Raji (cell line): Measurements from ENCODE around the gene PPL.

Source experiments
- POLR2A ChIP-seq: IDR thresholded peaks from 2 replicates; pipeline ENCODE4 v1.6.1; 2011; ENCODE audit warnings: low read depth, low read length, control low read depth; ENCODE audit not compliant: insufficient read depth

Gene PPL

DNA sequence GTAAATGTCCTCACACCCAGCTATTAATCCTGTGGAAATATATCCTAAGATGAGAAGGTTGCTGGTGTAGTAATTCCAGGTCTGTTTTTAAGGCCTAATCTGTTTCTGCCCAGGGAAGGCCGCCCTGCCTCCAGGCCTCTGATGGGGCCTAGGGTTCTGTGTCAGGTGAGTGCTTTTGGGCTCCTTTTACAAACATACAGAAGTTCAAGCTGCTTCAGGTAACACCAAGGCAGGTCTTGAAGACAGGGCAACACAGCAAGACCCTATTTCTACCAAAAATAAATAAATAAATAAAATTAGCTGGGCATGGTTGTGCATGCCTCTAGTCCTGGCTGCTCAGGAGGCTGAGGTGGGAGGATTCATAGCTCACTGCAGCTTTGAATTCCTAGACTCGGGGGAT is 9.3 kb downstream of the PPL start:
- no peak for TF ChIP-seq POLR2A

DNA sequence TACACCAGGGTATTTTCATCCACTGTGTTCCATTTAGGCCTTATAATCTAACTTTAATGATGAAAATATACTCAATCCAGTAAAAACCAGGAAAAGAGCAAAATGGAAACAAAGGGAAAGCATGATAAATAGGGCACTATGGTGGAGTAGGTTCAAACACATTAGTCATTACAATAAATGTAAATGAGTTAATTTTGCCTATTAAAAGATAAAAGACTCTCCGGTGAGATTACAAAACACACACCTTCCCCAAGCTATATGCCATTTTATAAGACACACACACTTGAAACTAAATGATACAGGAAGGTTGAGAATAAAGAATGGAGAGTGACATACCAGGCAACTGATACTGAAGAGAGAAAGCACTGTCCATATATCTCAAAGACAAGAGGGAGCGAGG is 10.0 kb downstream of the PPL start:
- no peak for TF ChIP-seq POLR2A

DNA sequence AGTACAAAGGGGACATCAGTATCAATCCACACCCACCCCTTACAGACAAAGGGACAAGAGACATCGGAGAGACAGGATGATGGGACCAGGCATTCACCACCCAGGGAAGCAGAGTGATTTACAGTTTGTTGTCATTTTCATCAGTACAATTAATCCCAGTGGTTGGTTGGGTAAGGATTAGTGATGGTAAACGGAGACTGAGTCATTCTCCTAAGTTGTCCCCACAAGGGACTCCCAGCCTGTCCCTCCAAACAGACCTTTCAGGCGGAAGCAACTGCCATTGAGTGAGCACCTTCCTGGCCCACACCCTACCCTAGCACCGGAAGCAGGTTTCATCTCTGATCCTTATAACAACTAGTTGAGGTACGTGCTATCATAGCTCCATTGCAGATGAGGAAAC is 11.2 kb downstream of the PPL start:
- no peak for TF ChIP-seq POLR2A

DNA sequence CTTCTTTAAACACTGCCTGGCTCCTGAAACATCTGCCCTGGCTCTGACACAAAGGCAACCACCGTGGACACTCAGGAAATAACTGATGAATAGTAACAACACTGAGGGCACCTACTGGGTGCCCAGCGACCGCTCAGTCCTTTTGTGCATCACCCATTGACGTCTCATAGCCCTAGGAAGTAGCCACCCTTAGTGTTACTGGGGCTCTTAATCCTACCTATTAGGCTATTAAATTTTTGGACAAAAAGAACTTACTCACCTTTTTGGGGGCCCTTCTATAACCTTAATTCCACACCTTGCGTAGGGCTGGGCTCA is 11.7 kb downstream of the PPL start:
- no peak for TF ChIP-seq POLR2A

DNA sequence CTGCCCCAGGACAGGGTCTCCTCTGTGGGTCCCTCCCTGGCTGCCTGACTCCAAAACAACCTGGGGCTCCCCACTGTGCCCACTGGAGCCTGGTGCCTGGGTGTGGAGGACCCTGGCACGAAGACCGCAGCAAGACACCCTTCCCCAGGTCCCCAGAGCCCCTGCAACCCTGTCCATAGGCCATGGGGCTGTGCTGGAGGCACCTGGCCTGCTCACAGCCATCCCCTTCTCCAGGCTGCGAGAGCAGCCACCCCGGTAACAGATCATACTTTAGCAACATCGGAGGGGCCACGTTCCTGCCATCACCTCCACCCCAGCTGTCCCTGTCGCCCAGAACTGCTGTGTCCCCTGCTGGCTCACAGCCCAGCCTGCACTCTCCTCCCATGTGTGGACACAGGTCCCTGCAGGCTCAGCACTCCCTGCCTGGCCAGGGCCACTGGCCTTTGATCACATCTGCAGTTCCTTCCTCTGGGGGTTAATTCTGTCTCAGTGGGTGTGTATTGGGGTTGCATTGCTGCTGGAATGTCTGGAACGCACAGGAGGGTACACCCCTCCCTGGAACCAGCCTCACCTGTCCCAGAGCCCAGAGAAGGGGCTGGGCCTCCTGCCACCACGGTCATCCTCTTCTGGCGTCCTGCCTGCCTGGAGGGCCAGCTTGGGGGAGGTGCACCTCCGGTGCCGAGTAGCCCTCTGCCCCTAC is 12.2 kb downstream of the PPL start:
- TF ChIP-seq POLR2A, result no peak

DNA sequence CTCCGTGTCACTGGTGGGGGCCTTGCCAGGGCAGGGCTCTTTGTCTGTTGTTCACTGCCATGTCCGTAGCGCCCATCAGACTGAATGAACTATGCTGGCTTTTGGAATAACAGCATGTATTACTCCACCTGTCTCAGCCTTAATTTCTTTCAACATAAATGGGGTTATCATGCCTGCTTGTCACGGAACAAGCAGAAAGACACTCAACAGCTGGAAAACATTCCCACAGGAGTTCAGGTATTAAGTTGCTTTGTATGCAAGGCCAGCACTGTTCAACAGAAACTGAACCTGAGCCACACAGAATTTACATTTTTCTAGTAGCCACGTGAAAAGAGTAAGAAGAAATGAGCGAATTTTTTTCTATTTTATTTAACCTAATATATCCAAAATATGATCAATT is 13.1 kb downstream of the PPL start:
- TF ChIP-seq POLR2A, result no peak

DNA sequence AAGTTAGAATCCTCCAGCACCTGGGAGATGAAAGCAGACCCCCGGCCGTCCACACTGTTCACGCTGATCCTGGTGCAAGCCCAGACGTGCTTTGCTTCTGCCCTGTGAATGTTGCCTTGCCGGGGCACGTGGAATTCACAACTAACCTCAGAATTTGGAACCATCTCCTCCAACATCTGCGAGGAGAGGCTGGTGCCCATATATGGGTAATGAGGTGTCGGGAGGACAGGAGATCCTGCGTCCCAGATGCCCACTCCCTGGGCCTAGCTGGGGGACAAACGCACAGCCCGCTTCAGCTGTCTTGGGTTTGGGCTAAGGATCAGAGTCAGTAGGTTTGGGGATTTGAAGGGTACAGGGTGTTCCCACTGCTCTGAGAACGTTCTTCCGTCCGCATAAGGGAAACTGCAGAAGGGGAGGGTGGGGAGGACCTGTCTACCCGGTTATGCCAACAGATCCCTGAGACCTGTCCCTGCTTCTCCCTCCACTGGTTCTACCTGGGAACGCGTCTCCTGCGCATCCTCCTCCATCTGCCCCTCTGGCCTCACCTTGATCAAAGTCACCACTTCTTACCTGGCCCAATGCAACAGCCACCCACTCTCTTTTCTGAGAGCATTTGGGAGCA is 14.1 kb downstream of the PPL start:
- no peak for TF ChIP-seq POLR2A

DNA sequence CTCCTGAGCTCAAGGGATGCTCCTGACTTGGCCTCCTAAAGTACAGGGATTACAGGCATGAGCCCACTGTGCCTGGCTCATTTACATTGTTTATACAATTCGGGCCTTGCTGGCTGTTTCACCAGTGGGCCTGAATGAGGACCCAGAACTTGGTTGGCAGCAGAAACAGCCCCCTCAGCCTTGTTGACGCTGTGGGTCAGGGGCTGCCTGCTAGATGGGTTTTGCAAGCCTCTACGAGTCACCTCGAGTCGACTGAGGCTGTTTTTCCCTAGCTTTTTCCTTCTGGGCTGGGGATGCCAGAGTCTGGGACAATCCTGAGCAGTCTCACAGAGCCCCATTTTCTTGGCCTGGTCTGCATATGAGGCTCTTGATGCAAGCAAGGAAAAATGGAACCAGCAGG is 16.1 kb downstream of the PPL start:
- no peak for TF ChIP-seq POLR2A

DNA sequence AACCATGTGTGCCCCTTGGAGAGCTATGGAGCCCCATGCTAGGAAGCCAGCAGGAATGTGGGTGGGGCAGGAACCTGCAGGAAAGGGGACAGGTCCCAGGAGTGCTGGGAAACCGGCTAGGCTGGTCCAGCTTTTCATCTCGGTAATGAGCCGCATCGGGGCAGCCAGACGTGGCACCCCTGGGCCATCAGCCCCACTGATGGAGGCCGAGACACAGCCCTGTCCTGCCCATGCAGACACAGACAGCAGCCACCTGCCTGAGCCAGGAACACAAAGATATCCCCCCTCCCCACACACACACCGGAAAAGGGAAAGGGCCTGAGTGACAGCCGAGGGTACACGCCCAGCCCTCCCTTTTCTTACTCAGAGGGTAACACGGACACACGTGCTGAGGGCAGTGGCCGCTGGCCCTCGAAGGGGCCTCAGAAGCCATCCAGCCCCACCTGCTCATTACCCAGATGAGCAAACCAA is 18.1 kb downstream of the PPL start:
- no peak for TF ChIP-seq POLR2A

DNA sequence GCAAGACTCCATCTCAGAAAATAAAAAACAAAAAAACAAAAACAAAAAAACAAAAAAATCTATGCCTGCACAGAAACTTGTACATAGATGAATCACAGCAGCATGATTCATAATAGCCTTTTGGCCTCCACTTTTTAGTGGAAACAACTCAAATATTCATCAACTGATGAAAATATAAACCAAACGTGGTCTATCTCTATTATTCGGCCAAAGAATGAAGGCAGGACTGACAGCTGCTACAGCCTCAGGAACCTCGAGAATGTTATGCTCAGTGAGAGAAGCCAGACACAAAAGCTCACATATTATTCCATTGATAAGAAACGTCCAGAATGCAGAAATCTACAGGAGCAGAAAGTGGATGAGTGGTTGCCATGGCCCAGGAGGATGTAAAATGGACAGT is 19.8 kb downstream of the PPL start:
- TF ChIP-seq POLR2A, result no peak

DNA sequence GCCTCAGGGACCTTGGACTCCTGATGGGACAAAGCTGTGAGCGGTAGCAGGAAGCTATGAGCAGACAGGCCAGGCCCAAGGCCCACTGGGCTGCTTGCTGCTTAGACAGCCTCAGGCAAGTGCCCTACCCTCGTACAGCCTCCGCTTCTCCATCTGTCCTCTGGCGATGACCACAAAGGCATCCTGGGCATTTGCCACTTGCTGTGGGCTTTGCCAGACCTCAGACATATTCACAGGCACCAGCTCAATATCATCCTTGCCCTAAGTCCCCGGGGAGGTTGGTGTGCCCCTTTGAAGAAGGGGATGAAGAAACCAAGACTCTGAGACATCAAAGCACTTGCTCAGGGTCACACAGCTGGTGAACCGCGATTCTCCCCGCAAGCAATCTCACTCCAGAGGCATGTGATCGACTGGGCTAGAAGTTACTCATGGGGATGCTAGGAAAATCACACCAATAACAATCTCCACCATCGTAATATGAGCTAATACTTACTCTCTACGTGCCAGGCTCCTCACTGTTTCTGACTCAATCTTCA is 21.7 kb downstream of the PPL start:
- no peak for TF ChIP-seq POLR2A

DNA sequence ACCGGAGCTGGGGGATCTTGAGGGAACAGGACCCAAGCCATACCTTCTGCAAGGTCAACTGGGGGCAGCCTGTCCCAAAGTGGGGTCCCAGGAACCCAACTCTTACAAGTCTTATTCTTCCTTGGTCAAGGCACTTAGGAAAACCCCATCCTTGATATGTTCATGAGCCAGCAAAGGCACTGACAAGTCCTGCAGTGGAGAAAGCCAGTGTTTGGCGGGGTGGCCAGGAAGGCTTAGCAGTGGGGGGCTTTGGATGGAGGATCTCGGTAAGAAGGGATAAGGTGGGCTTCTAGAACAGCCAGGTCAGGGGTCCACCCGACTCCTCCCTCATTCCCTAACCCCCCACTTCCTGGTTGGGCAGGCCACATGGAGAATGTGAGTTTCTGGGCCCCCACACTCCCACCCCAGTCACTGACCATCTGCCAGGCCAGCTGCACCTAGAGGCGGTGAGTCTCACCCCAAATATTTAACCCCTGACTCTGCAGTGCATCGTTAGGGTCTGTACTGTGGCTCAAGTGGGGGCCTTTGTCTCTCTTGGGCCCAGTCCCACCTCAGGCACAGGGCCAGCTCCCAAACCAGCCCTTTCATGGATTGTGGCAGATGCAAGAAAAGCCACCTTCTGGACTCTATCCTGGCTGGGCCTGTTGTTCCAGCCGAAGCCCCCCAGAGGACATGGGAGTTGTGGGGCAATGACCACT is 22.3 kb downstream of the PPL start:
- TF ChIP-seq POLR2A, result no peak

DNA sequence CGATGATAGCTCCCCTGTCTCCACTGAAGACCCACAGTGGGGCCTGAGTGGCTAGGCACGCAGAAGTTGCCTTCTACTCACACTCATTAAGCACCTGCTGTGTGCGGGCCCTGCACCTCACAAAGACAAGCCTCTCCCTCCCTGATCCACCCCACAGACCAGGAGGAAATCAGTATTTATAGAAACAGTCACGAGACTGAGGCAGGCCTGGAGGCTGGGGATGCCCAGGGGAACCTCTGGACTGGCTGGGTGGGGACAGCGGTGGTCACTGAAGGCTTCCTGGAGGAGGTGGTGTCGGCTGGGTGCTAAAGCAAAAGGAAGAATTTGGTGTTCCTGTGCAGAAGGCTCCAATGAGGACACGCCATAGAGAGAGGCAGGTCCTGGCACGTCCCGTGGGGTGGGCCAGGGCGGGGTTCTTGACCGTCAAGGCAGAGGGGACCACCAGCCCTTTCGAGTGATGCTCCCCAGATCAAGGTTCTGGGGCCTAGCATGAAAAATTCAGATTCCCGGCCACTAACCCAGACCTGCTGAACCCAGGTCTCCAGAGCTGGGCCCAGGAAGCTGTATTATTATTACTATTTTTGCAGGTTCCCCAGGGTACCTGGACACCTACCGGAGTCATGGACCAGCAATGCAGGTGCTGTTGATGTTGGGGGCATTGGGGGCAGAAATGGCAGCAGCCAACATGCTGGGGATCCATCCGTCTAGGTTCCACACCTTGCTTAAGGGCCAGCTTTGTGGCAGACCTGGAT is 23.0 kb downstream of the PPL start:
- no peak for TF ChIP-seq POLR2A

DNA sequence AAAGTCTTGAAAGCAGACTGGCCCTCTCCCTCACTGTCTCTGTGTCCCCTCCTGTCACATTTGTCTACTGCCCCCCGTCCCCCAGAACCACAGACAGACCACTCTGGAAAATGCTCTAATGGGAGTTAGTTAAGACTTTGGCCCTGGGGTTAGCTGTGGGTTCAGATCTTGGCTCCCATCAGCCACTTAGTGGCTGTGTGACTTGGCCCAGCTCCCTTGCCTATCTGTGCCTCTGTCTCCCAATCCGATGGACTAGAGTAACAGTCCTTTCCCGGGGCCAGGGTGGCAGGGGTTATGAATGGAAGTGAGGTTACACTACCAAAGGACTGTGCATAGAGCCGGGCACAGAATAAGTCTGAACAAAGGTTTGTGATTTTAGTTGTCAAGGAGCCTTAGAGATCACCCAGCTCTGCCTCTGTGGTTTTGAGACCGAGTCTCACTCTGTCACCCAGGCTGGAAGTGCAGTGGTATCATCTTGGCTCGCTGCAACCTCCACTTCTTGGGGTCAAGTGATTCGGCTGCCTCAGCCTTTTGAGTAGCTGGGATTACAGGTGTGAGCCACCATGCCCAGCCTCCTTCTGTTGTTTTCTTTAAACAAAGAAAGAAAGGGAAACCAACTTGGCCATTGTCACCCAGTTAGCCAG is 23.7 kb downstream of the PPL start:
- TF ChIP-seq POLR2A, result no peak

DNA sequence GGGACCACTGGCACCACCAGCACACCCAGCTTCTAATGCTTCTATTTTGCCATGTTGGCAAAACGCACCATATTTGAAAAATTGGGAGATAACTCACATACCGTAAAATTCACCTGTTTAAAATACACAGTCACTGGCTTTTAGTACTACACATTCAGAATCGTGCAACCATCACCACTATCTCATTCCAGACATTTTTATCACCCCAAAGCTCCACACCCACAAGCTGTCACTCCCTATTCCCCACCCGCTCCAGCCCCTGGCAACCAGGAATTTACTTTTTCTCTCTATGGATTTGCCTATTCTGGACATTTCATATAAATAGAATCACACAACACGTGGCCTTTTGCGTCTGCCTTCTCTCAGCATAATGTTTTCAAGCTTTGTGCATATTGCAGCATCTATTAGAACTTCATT is 25.0 kb downstream of the PPL start:
- TF ChIP-seq POLR2A, result no peak
